HG02798 (cell line): Measurements from ENCODE around the gene SAXO1.
A peak's percentile ranks its signal among the peaks of the same experiment; 100 is the strongest.

Experiments
- ATAC-seq: cut with Tn5 transposase; IDR thresholded peaks from one replicate; pipeline ENCODE4 v1.9.1; 2021; ENCODE audit warnings: mild to moderate bottlenecking; ENCODE audit not compliant: unreplicated experiment, poor library complexity

The SAXO1 gene

DNA sequence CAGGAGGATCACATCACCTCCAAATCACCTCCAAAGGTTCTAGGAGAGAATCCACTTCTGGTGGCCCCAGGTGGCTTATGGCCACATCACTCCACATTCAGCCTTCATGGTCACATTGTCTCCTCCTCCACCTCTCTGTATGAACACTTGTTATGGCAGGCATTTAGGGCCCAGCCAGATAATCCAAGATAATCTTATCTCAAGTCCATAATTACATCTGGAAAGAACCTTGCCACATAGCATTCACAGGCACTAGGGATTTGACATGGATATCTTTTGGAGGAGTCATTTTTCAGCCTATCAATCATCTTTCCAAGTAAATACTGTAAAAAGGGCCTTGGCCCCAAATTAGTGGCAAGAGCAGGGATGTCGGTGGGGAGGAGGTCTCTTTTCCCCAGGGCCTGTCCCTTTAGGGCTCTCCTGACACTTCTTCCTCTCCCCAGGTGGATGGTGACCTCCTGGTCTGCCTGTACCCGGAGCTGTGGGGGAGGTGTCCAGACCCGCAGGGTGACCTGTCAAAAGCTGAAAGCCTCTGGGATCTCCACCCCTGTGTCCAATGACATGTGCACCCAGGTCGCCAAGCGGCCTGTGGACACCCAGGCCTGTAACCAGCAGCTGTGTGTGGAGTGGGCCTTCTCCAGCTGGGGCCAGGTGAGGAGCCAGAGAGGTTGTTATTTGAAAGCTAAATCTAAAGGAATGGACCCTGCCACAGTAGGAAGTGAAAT, 140.9 kb downstream of the SAXO1 start:
- ATAC-seq, result no peak

DNA sequence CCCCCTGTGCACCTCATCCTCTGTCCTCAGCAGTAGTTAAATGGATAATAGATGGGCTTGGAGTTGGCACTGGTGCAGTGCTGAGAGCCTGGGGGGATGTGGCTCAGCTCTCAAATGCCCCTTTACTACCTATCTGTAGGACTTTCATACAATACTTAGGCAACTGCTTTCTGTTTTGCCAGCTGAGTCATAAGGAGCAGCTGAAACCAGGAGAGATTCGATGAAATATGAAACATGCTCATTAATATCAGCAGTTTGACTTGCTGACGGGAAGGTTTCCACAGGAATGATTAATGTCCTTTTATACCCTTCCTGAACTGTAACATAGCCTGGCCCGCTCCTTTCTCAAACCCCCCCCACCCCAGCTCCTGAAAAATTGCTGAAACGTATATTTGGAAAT, 142.6 kb downstream of the SAXO1 start:
- peak; percentile 56 for ATAC-seq

DNA sequence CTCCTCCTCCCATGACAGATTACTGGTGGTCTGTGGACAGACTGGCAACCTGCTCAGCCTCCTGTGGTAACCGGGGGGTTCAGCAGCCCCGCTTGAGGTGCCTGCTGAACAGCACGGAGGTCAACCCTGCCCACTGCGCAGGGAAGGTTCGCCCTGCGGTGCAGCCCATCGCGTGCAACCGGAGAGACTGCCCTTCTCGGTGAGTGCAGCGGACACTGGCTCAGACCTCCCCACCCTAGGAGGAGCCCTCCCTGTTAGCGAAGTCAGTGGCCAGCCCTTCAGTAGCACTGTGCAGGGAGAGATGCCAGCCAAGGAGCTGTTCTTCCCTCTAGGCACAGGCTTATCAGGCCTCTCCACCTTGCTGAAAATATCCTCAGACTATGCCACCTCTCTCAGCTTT, 143.5 kb downstream of the SAXO1 start:
- no peak for ATAC-seq

DNA sequence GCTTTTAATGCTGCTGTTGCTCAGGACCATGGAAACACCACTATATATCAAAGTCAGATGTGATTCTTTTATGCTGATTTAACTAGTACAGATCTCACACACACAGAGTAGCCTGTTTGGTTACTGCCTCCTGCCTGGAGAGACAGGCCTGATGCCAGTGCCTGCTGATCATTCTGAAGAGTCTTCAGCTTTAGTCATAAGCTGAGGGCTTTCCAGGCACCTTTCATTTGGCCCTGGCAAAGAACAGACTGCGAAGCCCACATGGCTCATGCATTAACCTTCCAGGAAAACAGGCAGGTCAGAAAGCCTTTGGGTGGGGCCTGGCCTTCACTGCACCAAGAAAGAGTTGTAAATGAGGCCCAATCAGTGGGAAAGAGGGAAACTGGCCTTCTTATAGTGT, 144.7 kb downstream of the SAXO1 start:
- no peak for ATAC-seq

DNA sequence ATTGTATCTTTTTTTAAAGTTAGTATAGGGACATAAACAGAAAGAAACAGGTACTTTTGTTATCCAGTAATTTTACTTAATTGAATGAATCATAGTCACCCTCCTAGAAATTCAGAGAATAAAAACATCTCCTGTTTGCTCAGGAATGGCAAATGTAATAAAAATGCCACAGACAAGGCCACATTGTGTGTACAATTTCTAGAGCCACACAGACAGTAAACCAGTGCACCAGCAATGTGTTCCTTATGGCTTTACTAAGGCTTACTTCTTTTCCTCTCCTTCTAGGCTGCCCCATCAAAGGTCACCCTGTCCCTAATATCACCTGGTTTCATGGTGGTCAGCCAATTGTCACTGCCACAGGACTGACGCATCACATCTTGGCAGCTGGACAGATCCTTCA, 145.5 kb downstream of the SAXO1 start:
- ATAC-seq, result no peak

DNA sequence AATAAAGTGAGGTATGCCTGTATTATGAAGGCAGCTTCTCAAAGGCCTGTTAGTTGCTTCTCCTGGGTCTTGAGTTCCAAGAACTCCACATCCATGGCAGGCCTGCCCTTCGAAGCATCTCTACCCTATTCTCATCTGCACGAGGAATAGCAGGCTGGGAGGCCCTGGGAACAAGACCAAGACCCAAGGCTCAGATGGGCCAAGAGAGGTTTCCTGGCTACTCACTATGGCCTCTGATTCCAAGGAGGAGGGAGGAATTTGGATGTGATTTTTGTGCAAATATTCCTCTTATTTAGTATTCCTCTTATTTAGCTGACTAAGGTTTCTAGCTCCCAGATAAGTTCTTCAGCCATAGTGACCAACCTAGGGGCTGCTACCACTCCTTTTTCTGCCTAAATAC, 151.3 kb downstream of the SAXO1 start:
- ATAC-seq, result no peak

DNA sequence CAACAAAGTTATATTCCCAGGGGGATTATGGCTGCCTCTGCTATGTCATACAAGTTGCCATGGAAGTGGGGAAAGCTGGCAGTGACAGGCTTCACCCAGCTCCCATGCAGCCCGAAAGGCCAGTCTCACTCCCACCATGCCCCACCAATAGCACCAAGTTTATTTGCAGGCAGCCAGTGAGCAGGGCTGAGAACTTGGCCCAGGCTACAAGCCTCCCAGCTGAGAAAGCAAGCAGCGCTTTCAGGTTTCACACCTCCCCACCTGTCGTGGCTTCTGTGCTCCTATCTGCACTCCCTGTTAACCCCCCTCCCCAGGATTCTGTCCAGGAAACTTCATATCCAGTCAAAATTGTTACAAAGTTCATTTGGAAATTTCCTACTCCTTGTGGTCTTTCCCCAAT, 155.0 kb downstream of the SAXO1 start:
- ATAC-seq, result no peak
